ENCODE measurements around the gene ASTN1.

The ASTN1 gene

GRCh38 chr1:176815621-176816020 is 348.9 kb downstream of the ASTN1 start:
- Histone ChIP-seq H3K4me1 (ENCODE audit: control insufficient read depth, insufficient read depth, low read length) (no peaks in the 10 kb centered on the region), H3K36me3 (ENCODE audit: control insufficient read depth in 2 of 2, insufficient read depth in 1 of 2, low read length in 2 of 2) (no peaks in the 10 kb centered on the region), H3K27ac (ENCODE audit: extremely low read depth, low read depth, low read length) (no peak overlapping the region), H3K4me3 (ENCODE audit: low read depth, low read length) (no peak overlapping the region), H3K9me3 (ENCODE audit: control insufficient read depth, insufficient read depth, low read depth, low read length) (no peaks in the 10 kb centered on the region)
- ChIA-PET CTCF (no interaction called here), POLR2A (no interaction called here)
- TF ChIP-seq ZNF274 (IDR thresholded peaks at IDR 0.05; ENCODE audit: low read length) (no peak), ZNF274 (tag by site-specific recombination; IDR thresholded peaks at IDR 0.05; ENCODE audit: borderline replicate concordance) (no peak), ZNF404 (tag by site-specific recombination; IDR thresholded peaks at IDR 0.05) (no peak), ZBTB11 (tag by site-specific recombination; conservative IDR thresholded peaks at IDR 0.05; ENCODE audit: low read depth) (no peak), ZNF692 (tag by site-specific recombination; IDR thresholded peaks at IDR 0.05) (no peak), ZNF501 (tag by site-specific recombination; IDR thresholded peaks at IDR 0.05) (no peak), ZNF239 (tag by site-specific recombination; IDR thresholded peaks at IDR 0.05) (no peak), HIC1 (tag by site-specific recombination; IDR thresholded peaks at IDR 0.05) (no peak), TCF7L2 (IDR thresholded peaks at IDR 0.05; ENCODE audit: borderline replicate concordance, low read depth, low read length) (no peak), ZNF174 (tag by site-specific recombination; IDR thresholded peaks at IDR 0.05) (no peak), ZNF366 (tag by site-specific recombination; conservative IDR thresholded peaks at IDR 0.05) (no peak), ZBTB1 (tag by site-specific recombination; IDR thresholded peaks at IDR 0.05) (no peak), GLI4 (tag by site-specific recombination; IDR thresholded peaks at IDR 0.05) (no peak), RBAK (tag by site-specific recombination; IDR thresholded peaks at IDR 0.05) (no peak), AEBP2 (tag by site-specific recombination; IDR thresholded peaks at IDR 0.05; ENCODE audit: borderline replicate concordance) (no peak)

- Histone ChIP-seq H3K27ac (ENCODE audit: extremely low read depth, low read depth, low read length) (no peak overlapping the region), H3K4me1 (ENCODE audit: control insufficient read depth, insufficient read depth, low read length) (no peaks in the 10 kb centered on the region), H3K9me3 (ENCODE audit: control insufficient read depth, insufficient read depth, low read depth, low read length) (no peaks in the 10 kb centered on the region), H3K4me3 (ENCODE audit: low read depth, low read length) (no peak overlapping the region), H3K36me3 (ENCODE audit: control insufficient read depth in 2 of 2, insufficient read depth in 1 of 2, low read length in 2 of 2) (no peaks in the 10 kb centered on the region)
- ChIA-PET CTCF (no interaction called here), POLR2A (no interaction called here)
- TF ChIP-seq ZNF521 (tag by site-specific recombination; IDR thresholded peaks at IDR 0.05), result no peak
- TF ChIP-seq ZNF654 (tag by site-specific recombination; IDR thresholded peaks at IDR 0.05; ENCODE audit: low read depth), result no peak
- TF ChIP-seq ZNF148 (tag by site-specific recombination; IDR thresholded peaks at IDR 0.05; ENCODE audit: borderline replicate concordance), result no peak
- TF ChIP-seq ZNF692 (tag by site-specific recombination; IDR thresholded peaks at IDR 0.05), result no peak
- TF ChIP-seq ZNF624 (tag by site-specific recombination; IDR thresholded peaks at IDR 0.05), result no peak
- TF ChIP-seq YY2 (tag by site-specific recombination; IDR thresholded peaks at IDR 0.05), result no peak
- TF ChIP-seq ZNF404 (tag by site-specific recombination; IDR thresholded peaks at IDR 0.05), result no peak
Measured at GRCh38 chr1:176811511-176812288, 352.8 kb downstream of the ASTN1 start.
